K562 (cell line): ENCODE results near the gene PLEKHH3.

Source experiments
- ELF1 ChIP-seq: fragments of 200-800 bp; sonication (Bioruptor generic); IDR thresholded peaks from 2 replicates; pipeline ENCODE4 v1.6.1; 2016; ENCODE audit warnings: missing genetic modification characterization, missing compliant biosample characterization
- EP300 ChIP-seq: IDR thresholded peaks from 2 replicates; pipeline ENCODE4 v1.6.1; 2012; ENCODE audit warnings: low read length, improper control_type of control experiment
- EZH2 ChIP-seq: IDR thresholded peaks from 2 replicates; pipeline ENCODE4 v1.6.1; 2012; ENCODE audit warnings: low read depth, mild to moderate bottlenecking, inconsistent platforms, low read length, borderline replicate concordance
- GATA2 ChIP-seq: sonication (generic); formaldehyde crosslinking; IDR thresholded peaks from 2 replicates; pipeline ENCODE4 v1.4.0; 2020; ENCODE audit warnings: mild to moderate bottlenecking, missing genetic modification reagents
- GTF2A2 ChIP-seq: IDR thresholded peaks from 2 replicates; pipeline ENCODE4 v1.6.1; 2016; ENCODE audit warnings: mild to moderate bottlenecking, missing genetic modification characterization, missing compliant biosample characterization
- RAD21 ChIP-seq, 2 experiments: fragments of 250-450 bp in 1 of 2; fragments of 450-650 bp in 1 of 2; sonication (Bioruptor Pico) in 1 of 2; formaldehyde crosslinking in 1 of 2; IDR thresholded peaks in 1 of 2; conservative IDR thresholded peaks in 1 of 2; 2 replicates each; pipeline versions ENCODE4 v1.4.0 to v1.8.0; 2020 to 2022; ENCODE audit warnings: mild to moderate bottlenecking in 2 of 2, moderate library complexity in 1 of 2
- SMAD4 ChIP-seq: fragments of 250-450 bp; sonication (Bioruptor Pico); conservative IDR thresholded peaks from 2 replicates; pipeline ENCODE4 v1.8.0; 2021; ENCODE audit warnings: inconsistent platforms, mild to moderate bottlenecking, moderate library complexity
- SMC3 ChIP-seq: conservative IDR thresholded peaks from 2 replicates; pipeline ENCODE4 v1.6.1; 2011; ENCODE audit warnings: low read depth, low read length, improper control_type of control experiment; ENCODE audit not compliant: insufficient read depth
- ZBTB1 ChIP-seq: sonication (generic); formaldehyde crosslinking; IDR thresholded peaks from 2 replicates; pipeline ENCODE4 v1.8.1; 2023; ENCODE audit warnings: missing genetic modification reagents, low read depth, mild to moderate bottlenecking, borderline replicate concordance
- ZC3H8 ChIP-seq: fragments of 450-650 bp; IDR thresholded peaks from 2 replicates; pipeline ENCODE4 v1.6.1; 2017
- TF ChIP-seq, protein P1 (sequence below), 3 experiments: IDR thresholded peaks in 2 of 3; conservative IDR thresholded peaks in 1 of 3; 2 replicates each; pipeline ENCODE4 v1.5.1; 2011 to 2012; ENCODE audit warnings: low read length in 3 of 3, mild to moderate bottlenecking in 3 of 3, control low read depth in 2 of 3, improper control_type of control experiment in 1 of 3, inconsistent platforms in 1 of 3, low read depth in 1 of 3, mixed read lengths in 1 of 3, moderate library complexity in 1 of 3; ENCODE audit not compliant: insufficient read depth in 2 of 3
- TF ChIP-seq, protein P2 (sequence below): sonication (generic); formaldehyde crosslinking; IDR thresholded peaks from 2 replicates; pipeline ENCODE4 v1.9.0; 2022; ENCODE audit warnings: mild to moderate bottlenecking, missing genetic modification reagents
- TF ChIP-seq, protein P3 (sequence below): fragments of 450-650 bp; IDR thresholded peaks from 2 replicates; pipeline ENCODE4 v1.6.1; 2016; ENCODE audit warnings: borderline replicate concordance

DNA sequence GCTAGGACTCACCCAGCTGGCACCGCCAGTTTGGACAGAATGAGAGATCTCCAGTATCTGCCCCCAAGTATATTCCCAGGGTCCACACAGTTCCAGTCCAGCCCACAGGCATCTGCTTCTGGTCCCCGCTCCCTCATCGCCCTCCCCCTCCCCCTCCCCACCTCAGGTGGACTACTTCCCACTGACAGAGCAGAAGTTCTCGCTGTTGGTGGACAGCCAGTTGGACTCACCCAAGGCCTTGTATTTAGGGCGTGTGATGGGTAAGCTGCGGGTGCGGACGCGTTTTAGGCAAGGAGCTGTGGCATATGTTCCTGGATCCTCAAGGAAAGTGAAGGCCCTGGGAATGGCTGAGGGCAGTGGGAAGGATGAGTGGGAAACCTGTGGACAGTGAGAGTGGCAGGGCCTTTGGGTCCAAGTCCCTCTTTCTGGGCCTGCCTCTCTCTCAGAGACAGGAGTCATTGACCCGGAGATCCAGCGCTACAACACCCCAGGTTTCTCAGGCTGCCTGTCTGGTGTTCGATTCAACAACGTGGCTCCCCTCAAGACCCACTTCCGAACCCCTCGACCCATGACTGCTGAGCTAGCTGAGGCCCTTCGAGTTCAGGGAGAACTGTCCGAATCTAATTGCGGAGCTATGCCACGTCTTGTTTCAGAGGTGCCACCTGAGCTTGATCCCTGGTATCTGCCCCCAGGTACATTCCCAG is 20.5 kb upstream of the PLEKHH3 start:
- TF ChIP-seq, protein P1, sequence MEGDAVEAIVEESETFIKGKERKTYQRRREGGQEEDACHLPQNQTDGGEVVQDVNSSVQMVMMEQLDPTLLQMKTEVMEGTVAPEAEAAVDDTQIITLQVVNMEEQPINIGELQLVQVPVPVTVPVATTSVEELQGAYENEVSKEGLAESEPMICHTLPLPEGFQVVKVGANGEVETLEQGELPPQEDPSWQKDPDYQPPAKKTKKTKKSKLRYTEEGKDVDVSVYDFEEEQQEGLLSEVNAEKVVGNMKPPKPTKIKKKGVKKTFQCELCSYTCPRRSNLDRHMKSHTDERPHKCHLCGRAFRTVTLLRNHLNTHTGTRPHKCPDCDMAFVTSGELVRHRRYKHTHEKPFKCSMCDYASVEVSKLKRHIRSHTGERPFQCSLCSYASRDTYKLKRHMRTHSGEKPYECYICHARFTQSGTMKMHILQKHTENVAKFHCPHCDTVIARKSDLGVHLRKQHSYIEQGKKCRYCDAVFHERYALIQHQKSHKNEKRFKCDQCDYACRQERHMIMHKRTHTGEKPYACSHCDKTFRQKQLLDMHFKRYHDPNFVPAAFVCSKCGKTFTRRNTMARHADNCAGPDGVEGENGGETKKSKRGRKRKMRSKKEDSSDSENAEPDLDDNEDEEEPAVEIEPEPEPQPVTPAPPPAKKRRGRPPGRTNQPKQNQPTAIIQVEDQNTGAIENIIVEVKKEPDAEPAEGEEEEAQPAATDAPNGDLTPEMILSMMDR (IDR thresholded peaks at IDR 0.05 in 2 of 3, conservative IDR thresholded peaks at IDR 0.05 in 1 of 3; ENCODE audit: insufficient read depth in 2 of 3, low read depth in 1 of 3, low read length in 3 of 3), result no peak
- no peak for TF ChIP-seq SMC3
- no peak for TF ChIP-seq RAD21 (CRISPR knock-in tag; conservative IDR thresholded peaks at IDR 0.05 in 1 of 2, IDR thresholded peaks at IDR 0.05 in 1 of 2)
- TF ChIP-seq, protein P2, sequence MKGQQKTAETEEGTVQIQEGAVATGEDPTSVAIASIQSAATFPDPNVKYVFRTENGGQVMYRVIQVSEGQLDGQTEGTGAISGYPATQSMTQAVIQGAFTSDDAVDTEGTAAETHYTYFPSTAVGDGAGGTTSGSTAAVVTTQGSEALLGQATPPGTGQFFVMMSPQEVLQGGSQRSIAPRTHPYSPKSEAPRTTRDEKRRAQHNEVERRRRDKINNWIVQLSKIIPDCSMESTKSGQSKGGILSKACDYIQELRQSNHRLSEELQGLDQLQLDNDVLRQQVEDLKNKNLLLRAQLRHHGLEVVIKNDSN (CRISPR knock-in tag), result no peak
- TF ChIP-seq EP300, result no peak
- TF ChIP-seq EZH2, result no peak
- TF ChIP-seq, protein P3, sequence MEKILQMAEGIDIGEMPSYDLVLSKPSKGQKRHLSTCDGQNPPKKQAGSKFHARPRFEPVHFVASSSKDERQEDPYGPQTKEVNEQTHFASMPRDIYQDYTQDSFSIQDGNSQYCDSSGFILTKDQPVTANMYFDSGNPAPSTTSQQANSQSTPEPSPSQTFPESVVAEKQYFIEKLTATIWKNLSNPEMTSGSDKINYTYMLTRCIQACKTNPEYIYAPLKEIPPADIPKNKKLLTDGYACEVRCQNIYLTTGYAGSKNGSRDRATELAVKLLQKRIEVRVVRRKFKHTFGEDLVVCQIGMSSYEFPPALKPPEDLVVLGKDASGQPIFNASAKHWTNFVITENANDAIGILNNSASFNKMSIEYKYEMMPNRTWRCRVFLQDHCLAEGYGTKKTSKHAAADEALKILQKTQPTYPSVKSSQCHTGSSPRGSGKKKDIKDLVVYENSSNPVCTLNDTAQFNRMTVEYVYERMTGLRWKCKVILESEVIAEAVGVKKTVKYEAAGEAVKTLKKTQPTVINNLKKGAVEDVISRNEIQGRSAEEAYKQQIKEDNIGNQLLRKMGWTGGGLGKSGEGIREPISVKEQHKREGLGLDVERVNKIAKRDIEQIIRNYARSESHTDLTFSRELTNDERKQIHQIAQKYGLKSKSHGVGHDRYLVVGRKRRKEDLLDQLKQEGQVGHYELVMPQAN, result no peak
- TF ChIP-seq ZC3H8, result no peak
- TF ChIP-seq GATA2 (CRISPR knock-in tag), result no peak
- TF ChIP-seq SMAD4, result no peak
- TF ChIP-seq ZBTB1 (CRISPR knock-in tag), result no peak
- no peak for TF ChIP-seq GTF2A2 (tag)
- TF ChIP-seq ELF1, result no peak
